DMS153 treated with DMSO at 0.1 percent for 48 hours (cell line): ENCODE results near the gene SORCS2.
"Not testable (repeated sequence)": the region's sequence is repeated elsewhere in the genome, so short reads cannot be mapped to it uniquely, and the experiment has no call there.

Experiments used
- DNase-seq: peaks from one replicate; lab custom pipeline; 2025; ENCODE audit not compliant: unreplicated experiment; lab: John Stamatoyannopoulos, UW

SORCS2 gene

GRCh38 chr4:7569810-7570783 is 377.8 kb downstream of the SORCS2 start:
- DNase-seq: no peak

GRCh38 chr4:7571001-7571400 is 378.7 kb downstream of the SORCS2 start:
- DNase-seq: no peak

- no peak for DNase-seq
Observed at GRCh38 chr4:7571701-7572100, 379.4 kb downstream of the SORCS2 start.

GRCh38 chr4:7572894-7573293 is 380.6 kb downstream of the SORCS2 start:
- DNase-seq: no peak

GRCh38 chr4:7573576-7574091 is 381.3 kb downstream of the SORCS2 start:
- no peak for DNase-seq

GRCh38 chr4:7574287-7575014 is 382.1 kb downstream of the SORCS2 start:
- no peak for DNase-seq

GRCh38 chr4:7575426-7575825 is 383.1 kb downstream of the SORCS2 start:
- no peak for DNase-seq

GRCh38 chr4:7577361-7578039 is 385.2 kb downstream of the SORCS2 start:
- not testable (repeated sequence) for DNase-seq

- DNase-seq: no peak
Observed at GRCh38 chr4:7581477-7581876, 389.1 kb downstream of the SORCS2 start.

- no peak for DNase-seq
Observed at GRCh38 chr4:7582313-7583097, 390.2 kb downstream of the SORCS2 start.

GRCh38 chr4:7584098-7584497 is 391.8 kb downstream of the SORCS2 start:
- no peak for DNase-seq

GRCh38 chr4:7584606-7585159 is 392.3 kb downstream of the SORCS2 start:
- no peak for DNase-seq

GRCh38 chr4:7585768-7586167 is 393.4 kb downstream of the SORCS2 start:
- no peak for DNase-seq

GRCh38 chr4:7587433-7588405 is 395.4 kb downstream of the SORCS2 start:
- DNase-seq: no peak

- DNase-seq: no peak
Observed at GRCh38 chr4:7590189-7590588, 397.9 kb downstream of the SORCS2 start.

- DNase-seq: no peak
Observed at GRCh38 chr4:7590899-7591298, 398.6 kb downstream of the SORCS2 start.

GRCh38 chr4:7591409-7592053 is 399.2 kb downstream of the SORCS2 start:
- no peak for DNase-seq

GRCh38 chr4:7593646-7594412 is 401.5 kb downstream of the SORCS2 start:
- DNase-seq: no peak
